Activated naive CD4-positive, alpha-beta T cell treated with anti-CD3 and anti-CD28 coated beads, Interleukin-2, amount 50 U/mL, for 24 hours (primary cell): ENCODE measurements around the gene OR5K2.

Experiments used
- H3K27ac Mint-ChIP-seq: one replicate; pipeline ENCODE4 v1.8.0; 2021; ENCODE audit warnings: mild to moderate bottlenecking, mixed read lengths
- H3K27me3 Mint-ChIP-seq: one replicate; pipeline ENCODE4 v1.8.0; 2021; ENCODE audit warnings: mixed read lengths
- H3K36me3 Mint-ChIP-seq: one replicate; pipeline ENCODE4 v1.8.0; 2021; ENCODE audit warnings: mixed read lengths
- H3K4me1 Mint-ChIP-seq: one replicate; pipeline ENCODE4 v1.8.0; 2021; ENCODE audit warnings: mixed read lengths
- H3K4me3 Mint-ChIP-seq: one replicate; pipeline ENCODE4 v1.8.0; 2021; ENCODE audit warnings: mild to moderate bottlenecking, mixed read lengths
- H3K9me3 Mint-ChIP-seq: one replicate; pipeline ENCODE4 v1.8.0; 2021; ENCODE audit warnings: mixed read lengths

OR5K2 gene

GRCh38 chr3:98534168-98534567 is 36.7 kb downstream of the OR5K2 start:
- H3K9me3 Mint-ChIP-seq, result no peaks in the 10 kb centered on the region
- H3K4me3 Mint-ChIP-seq, result no peak overlapping the region
- H3K36me3 Mint-ChIP-seq, result peaks cover 2% of the 10 kb centered on the region
- H3K27me3 Mint-ChIP-seq, result no peaks in the 10 kb centered on the region
- no peak overlapping the region for H3K27ac Mint-ChIP-seq
- H3K4me1 Mint-ChIP-seq, result peaks cover 18% of the 10 kb centered on the region

GRCh38 chr3:98534734-98535133 is 37.3 kb downstream of the OR5K2 start:
- peaks cover 18% of the 10 kb centered on the region for H3K4me1 Mint-ChIP-seq
- H3K27ac Mint-ChIP-seq, result no peak overlapping the region
- no peaks in the 10 kb centered on the region for H3K27me3 Mint-ChIP-seq
- no peaks in the 10 kb centered on the region for H3K9me3 Mint-ChIP-seq
- no peak overlapping the region for H3K4me3 Mint-ChIP-seq
- peaks cover 2% of the 10 kb centered on the region for H3K36me3 Mint-ChIP-seq

GRCh38 chr3:98536456-98537017 is 39.1 kb downstream of the OR5K2 start:
- Mint-ChIP-seq H3K27ac (peak overlapping the region; percentile 91), H3K4me1 (peaks cover 29% of the 10 kb centered on the region), H3K9me3 (no peaks in the 10 kb centered on the region), H3K4me3 (peak overlapping the region; percentile 37), H3K27me3 (no peaks in the 10 kb centered on the region), H3K36me3 (peaks cover 3% of the 10 kb centered on the region)

GRCh38 chr3:98540346-98540745 is 42.9 kb downstream of the OR5K2 start:
- H3K4me1 Mint-ChIP-seq, result peaks cover 48% of the 10 kb centered on the region
- H3K36me3 Mint-ChIP-seq, result peaks cover 3% of the 10 kb centered on the region
- H3K4me3 Mint-ChIP-seq, result no peak overlapping the region
- peak overlapping the region; percentile 52 for H3K27ac Mint-ChIP-seq
- H3K9me3 Mint-ChIP-seq, result no peaks in the 10 kb centered on the region
- no peaks in the 10 kb centered on the region for H3K27me3 Mint-ChIP-seq

- Mint-ChIP-seq H3K27me3 (no peaks in the 10 kb centered on the region), H3K4me1 (peaks cover 48% of the 10 kb centered on the region), H3K9me3 (no peaks in the 10 kb centered on the region), H3K36me3 (peaks cover 3% of the 10 kb centered on the region), H3K27ac (no peak overlapping the region), H3K4me3 (no peak overlapping the region)
Measured at GRCh38 chr3:98541695-98542094, 44.2 kb downstream of the OR5K2 start.

GRCh38 chr3:98542623-98543022 is 45.1 kb downstream of the OR5K2 start:
- Mint-ChIP-seq H3K36me3 (peaks cover 3% of the 10 kb centered on the region), H3K4me1 (peaks cover 42% of the 10 kb centered on the region), H3K9me3 (no peaks in the 10 kb centered on the region), H3K27ac (peak overlapping the region; percentile 6), H3K27me3 (no peaks in the 10 kb centered on the region), H3K4me3 (no peak overlapping the region)

GRCh38 chr3:98545940-98546339 is 48.5 kb downstream of the OR5K2 start:
- peaks cover 32% of the 10 kb centered on the region for H3K4me1 Mint-ChIP-seq
- no peaks in the 10 kb centered on the region for H3K9me3 Mint-ChIP-seq
- H3K4me3 Mint-ChIP-seq, result peak overlapping the region; percentile 49
- peak overlapping the region; percentile 94 for H3K27ac Mint-ChIP-seq
- H3K36me3 Mint-ChIP-seq, result no peaks in the 10 kb centered on the region
- H3K27me3 Mint-ChIP-seq, result no peaks in the 10 kb centered on the region
